Spleen (tissue), 7 donors: Measurements from ENCODE around the gene LRMDA.

Experiments
- CTCF ChIP-seq, 11 experiments: fragments of 200-600 bp in 7 of 11; fragments of 450-650 bp in 4 of 11; sonication (generic) in 4 of 11; IDR thresholded peaks in 8 of 11; conservative IDR thresholded peaks in 3 of 11; 1 replicate in 7 of 11; 2 replicates in 4 of 11; pipeline versions ENCODE4 v1.4.0 to v1.8.0; 2016 to 2021; ENCODE audit warnings: antibody characterized with exemption in 11 of 11, inconsistent platforms in 4 of 11, mild to moderate bottlenecking in 1 of 11
- POLR2A ChIP-seq, 3 donors: fragments of 450-650 bp; IDR thresholded peaks; one replicate each; pipeline ENCODE4 v1.5.1; 2017; ENCODE audit warnings: antibody characterized with exemption in 3 of 3, mild to moderate bottlenecking in 1 of 3
- donor health status: DM: no; HTN: no; CAD: no; lungs with moderate emphysema.
- donor health status: DM: no; HTN: no; CAD: no.
- donor health status: DM: no; HTN: no; CAD: no.

- TF ChIP-seq CTCF (IDR thresholded peaks at IDR 0.05 in 8 of 11, conservative IDR thresholded peaks at IDR 0.05 in 3 of 11) (no peak), POLR2A (IDR thresholded peaks at IDR 0.05) (no peak)
These were observed 343.5 kb downstream of the LRMDA start for GRCh38 chr10:75774783-75775490.
